BE2C (cell line): ENCODE results near the gene HCK.
"Not testable (repeated sequence)": the region's sequence is repeated elsewhere in the genome, so short reads cannot be mapped to it uniquely, and the experiment has no call there.

ENCODE experiments used
- DNase-seq: peaks from one replicate; pipeline ENCODE4 v3.0.0-alpha.2; 2020
- H3K27me3 ChIP-seq: fragments of 250-450 bp; sonication (Bioruptor Pico); 2 replicates; pipeline ENCODE4 v1.5.1; 2020; ENCODE audit warnings: mild to moderate bottlenecking
- H3K36me3 ChIP-seq: fragments of 250-450 bp; sonication (Bioruptor Pico); 2 replicates; pipeline ENCODE4 v1.5.1; 2020; ENCODE audit warnings: mild to moderate bottlenecking
- H3K4me1 ChIP-seq: fragments of 250-450 bp; sonication (Bioruptor Pico); 2 replicates; pipeline ENCODE4 v1.5.1; 2020
- H3K4me3 ChIP-seq: 2 replicates; pipeline ENCODE4 v1.5.1; 2011; ENCODE audit warnings: low read depth, low read length
- H3K9me3 ChIP-seq: fragments of 250-450 bp; sonication (Bioruptor Pico); 2 replicates; pipeline ENCODE4 v1.5.1; 2020
- CTCF ChIP-seq: IDR thresholded peaks from 2 replicates; pipeline ENCODE4 v1.5.1; 2012; ENCODE audit warnings: mild to moderate bottlenecking, low read depth, low read length

Gene HCK

GRCh38 chr20:32113591-32114260 lies 61.7 kb downstream of the HCK start:
- no peaks in the 10 kb centered on the region for H3K27me3 ChIP-seq
- H3K9me3 ChIP-seq, result no peaks in the 10 kb centered on the region; the same call in 1 of the 2 replicates
- H3K4me1 ChIP-seq, result no peaks in the 10 kb centered on the region; the same call in 1 of the 2 replicates
- DNase-seq, result no peak
- H3K36me3 ChIP-seq, result peaks cover 8% of the 10 kb centered on the region
- TF ChIP-seq CTCF, result no peak
- no peak overlapping the region for H3K4me3 ChIP-seq

GRCh38 chr20:32114305-32114960 lies 62.4 kb downstream of the HCK start:
- no peaks in the 10 kb centered on the region for H3K9me3 ChIP-seq
- TF ChIP-seq CTCF, result no peak
- no peak for DNase-seq
- no peaks in the 10 kb centered on the region for H3K27me3 ChIP-seq
- H3K4me3 ChIP-seq, result no peak overlapping the region
- H3K36me3 ChIP-seq, result peaks cover 8% of the 10 kb centered on the region
- H3K4me1 ChIP-seq, result no peaks in the 10 kb centered on the region; the same call in 1 of the 2 replicates

GRCh38 chr20:32115211-32115767 lies 63.2 kb downstream of the HCK start:
- H3K9me3 ChIP-seq, result no peaks in the 10 kb centered on the region
- no peak for DNase-seq
- H3K27me3 ChIP-seq, result no peaks in the 10 kb centered on the region
- H3K4me3 ChIP-seq, result no peak overlapping the region
- no peaks in the 10 kb centered on the region; the same call in 1 of the 2 replicates for H3K4me1 ChIP-seq
- peaks cover 8% of the 10 kb centered on the region for H3K36me3 ChIP-seq
- TF ChIP-seq CTCF, result no peak

- H3K27me3 ChIP-seq, result no peaks in the 10 kb centered on the region
- no peak for TF ChIP-seq CTCF
- peaks cover 6% of the 10 kb centered on the region; the same call in 1 of the 2 replicates for H3K4me1 ChIP-seq
- no peak for DNase-seq
- H3K9me3 ChIP-seq, result no peaks in the 10 kb centered on the region
- peaks cover 8% of the 10 kb centered on the region for H3K36me3 ChIP-seq
- no peak overlapping the region for H3K4me3 ChIP-seq
These were observed 64.1 kb downstream of the HCK start for GRCh38 chr20:32116079-32116521.

- H3K27me3 ChIP-seq, H3K9me3 ChIP-seq, DNase-seq, H3K4me1 ChIP-seq, H3K36me3 ChIP-seq, H3K4me3 ChIP-seq: not testable (repeated sequence)
These were observed 64.8 kb downstream of the HCK start for GRCh38 chr20:32116796-32117195.

- not testable (repeated sequence) for H3K27me3 ChIP-seq, DNase-seq, H3K4me1 ChIP-seq, H3K4me3 ChIP-seq, H3K36me3 ChIP-seq, H3K9me3 ChIP-seq
These were observed 66.4 kb downstream of the HCK start for GRCh38 chr20:32118427-32118826.

- 0 out of 2 replicates have a peak, but pooled peaks cover 6% of the 10 kb centered on the region for H3K4me1 ChIP-seq
- TF ChIP-seq CTCF, result no peak
- no peaks in the 10 kb centered on the region for H3K27me3 ChIP-seq
- peaks cover 8% of the 10 kb centered on the region for H3K36me3 ChIP-seq
- H3K4me3 ChIP-seq, result no peak overlapping the region
- H3K9me3 ChIP-seq, result no peaks in the 10 kb centered on the region
- no peak for DNase-seq
These were observed 67.7 kb downstream of the HCK start for GRCh38 chr20:32119734-32120133.

- not testable (repeated sequence) for H3K4me1 ChIP-seq, DNase-seq, H3K36me3 ChIP-seq, H3K9me3 ChIP-seq, H3K4me3 ChIP-seq, H3K27me3 ChIP-seq
These were observed 69.9 kb downstream of the HCK start for GRCh38 chr20:32121908-32122307.
